OCI-LY7 (cell line): ENCODE results near the gene MIOX.

Experiments used
- CTCF ChIP-seq: fragments of 200-600 bp; sonication (generic); conservative IDR thresholded peaks from 2 replicates; pipeline ENCODE4 v1.5.1; 2014; ENCODE audit warnings: mild to moderate bottlenecking, antibody characterized with exemption, low read length, moderate library complexity, mixed read lengths
- EZH2phosphoT487 ChIP-seq: fragments of 200-600 bp; sonication (generic); IDR thresholded peaks from 2 replicates; pipeline ENCODE4 v1.6.1; 2018; ENCODE audit warnings: low read depth, borderline replicate concordance, mild to moderate bottlenecking, mixed run types, antibody characterized with exemption, low read length, moderate library complexity, mixed read lengths

DNA sequence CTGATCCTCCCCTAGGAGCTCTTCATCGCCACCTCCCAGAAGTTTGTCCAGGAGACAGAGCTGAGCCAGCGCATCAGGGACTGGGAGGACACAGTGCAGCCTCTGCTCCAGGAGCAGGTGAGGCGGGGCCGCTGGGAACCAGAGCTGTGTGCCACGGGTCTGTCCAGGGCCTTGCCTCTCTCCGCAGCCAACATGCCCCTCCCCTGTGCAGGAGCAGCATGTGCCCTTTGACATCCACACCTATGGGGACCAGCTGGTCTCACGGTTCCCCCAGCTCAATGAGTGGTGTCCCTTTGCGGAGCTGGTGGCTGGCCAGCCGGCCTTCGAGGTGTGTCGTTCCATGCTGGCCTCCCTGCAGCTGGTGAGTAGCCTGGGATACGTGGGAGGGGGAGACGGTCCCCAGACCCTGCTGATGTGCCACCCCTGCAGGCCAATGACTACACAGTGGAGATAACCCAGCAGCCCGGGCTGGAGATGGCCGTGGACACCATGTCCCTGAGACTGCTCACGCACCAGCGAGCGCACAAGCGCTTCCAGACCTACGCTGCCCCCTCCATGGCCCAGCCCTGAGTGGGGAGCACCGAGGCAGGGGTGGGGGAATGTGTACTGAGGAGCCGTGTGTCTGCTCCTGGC lies 36.3 kb downstream of the MIOX start:
- no peak for TF ChIP-seq CTCF
- TF ChIP-seq EZH2phosphoT487 = no peak
